Neural progenitor cell (in vitro differentiated cells): ENCODE data around the gene ZNF366. TPM values are rescaled to one million over a fixed set of nuclear protein-coding genes. Genes with fewer than 3 reads are reported as not detected.

ENCODE experiments used
- DNase-seq: peaks from one replicate; pipeline ENCODE4 v3.0.0-alpha.2; 2016; ENCODE audit warnings: low spot score
- H2AFZ ChIP-seq: fragments of 200-600 bp; sonication (generic); replicated peaks from 2 replicates; pipeline ENCODE4 v1.6.1; 2016; ENCODE audit warnings: antibody characterized with exemption
- H3F3A ChIP-seq: fragments of 200-600 bp; sonication (generic); 2 replicates; pipeline ENCODE4 v1.6.1; 2016; ENCODE audit warnings: antibody characterized with exemption, low read depth
- H3K27ac ChIP-seq: fragments of 200-600 bp; sonication (generic); 2 replicates; pipeline ENCODE4 v1.5.1; 2016; ENCODE audit warnings: mild to moderate bottlenecking
- H3K27me3 ChIP-seq: fragments of 200-600 bp; sonication (generic); 2 replicates; pipeline ENCODE4 v1.6.1; 2016; ENCODE audit warnings: mild to moderate bottlenecking, moderate library complexity
- H3K36me3 ChIP-seq: fragments of 200-600 bp; sonication (generic); 2 replicates; pipeline ENCODE4 v1.5.1; 2016
- H3K4me1 ChIP-seq: fragments of 200-600 bp; sonication (generic); 2 replicates; pipeline ENCODE4 v1.6.1; 2016; ENCODE audit warnings: mixed run types
- H3K4me2 ChIP-seq: fragments of 200-600 bp; sonication (generic); 2 replicates; pipeline ENCODE4 v1.6.1; 2016
- H3K4me3 ChIP-seq: fragments of 200-600 bp; sonication (generic); 2 replicates; pipeline ENCODE4 v1.5.1; 2016
- H3K79me2 ChIP-seq: fragments of 200-600 bp; sonication (generic); 2 replicates; pipeline ENCODE4 v1.6.1; 2016; ENCODE audit warnings: low read depth
- H3K9ac ChIP-seq: fragments of 200-600 bp; sonication (generic); 2 replicates; pipeline ENCODE4 v1.6.1; 2016
- H3K9me3 ChIP-seq: fragments of 200-600 bp; sonication (generic); 2 replicates; pipeline ENCODE4 v1.5.1; 2016; ENCODE audit warnings: low read depth
- H4K20me1 ChIP-seq: fragments of 200-600 bp; sonication (generic); 2 replicates; pipeline ENCODE4 v1.6.1; 2016; ENCODE audit warnings: low read depth
- H3K27ac Mint-ChIP-seq: 3 replicates; pipeline ENCODE4 v1.8.0; 2021; ENCODE audit warnings: mixed read lengths
- H3K27me3 Mint-ChIP-seq: 2 replicates; pipeline ENCODE4 v1.8.0; 2022; ENCODE audit warnings: low read depth, mild to moderate bottlenecking, inconsistent platforms, moderate library complexity, mixed read lengths; ENCODE audit not compliant: insufficient read depth
- H3K36me3 Mint-ChIP-seq: 3 replicates; pipeline ENCODE4 v1.8.0; 2021; ENCODE audit warnings: mixed read lengths
- H3K4me1 Mint-ChIP-seq: 3 replicates; pipeline ENCODE4 v1.8.0; 2021; ENCODE audit warnings: mixed read lengths
- H3K4me3 Mint-ChIP-seq: 3 replicates; pipeline ENCODE4 v1.8.0; 2021; ENCODE audit warnings: mild to moderate bottlenecking, moderate library complexity, mixed read lengths
- H3K9me3 Mint-ChIP-seq: 3 replicates; pipeline ENCODE4 v1.8.0; 2020; ENCODE audit warnings: mixed read lengths
- CTCF ChIP-seq: fragments of 200-600 bp; sonication (generic); IDR thresholded peaks from 2 replicates; pipeline ENCODE4 v1.5.1; 2017; ENCODE audit warnings: antibody characterized with exemption, mild to moderate bottlenecking
- EZH2 ChIP-seq: fragments of 200-600 bp; sonication (generic); IDR thresholded peaks from 2 replicates; pipeline ENCODE4 v1.6.1; 2017; ENCODE audit warnings: antibody characterized with exemption, mild to moderate bottlenecking, moderate library complexity
- EZH2phosphoT487 ChIP-seq: fragments of 200-600 bp; sonication (generic); IDR thresholded peaks from 2 replicates; pipeline ENCODE4 v1.6.1; 2017; ENCODE audit warnings: antibody characterized with exemption
- total RNA-seq: library from RNA; depleted of rRNA; stranded (reverse); fragments of >200 nt; gene quantifications from 2 replicates; pipeline ENCODE4 v1.2.3, GENCODE V29; 2015; ENCODE audit warnings: low replicate concordance

Gene ZNF366
- total RNA-seq, 1 donor from 2014 or later: not detected

DNA sequence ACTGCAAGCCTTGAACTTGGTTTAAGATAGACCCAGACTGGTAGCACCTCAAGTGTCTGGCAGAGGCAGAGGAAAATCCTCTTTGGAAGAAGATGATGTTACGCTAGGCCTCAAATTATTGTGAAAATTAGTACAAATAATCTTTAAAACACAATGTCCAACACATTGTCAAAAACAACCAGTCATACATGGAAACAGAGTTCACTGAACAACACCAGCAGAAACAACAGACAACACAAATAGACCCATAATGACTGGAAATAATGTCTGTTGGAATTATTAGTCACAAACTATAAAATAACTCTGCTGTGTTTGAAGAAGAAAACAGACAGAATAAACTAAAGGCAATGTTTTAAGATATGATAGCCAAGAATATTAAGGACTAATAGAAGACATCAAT is 15.4 kb upstream of the ZNF366 start:
- H3K4me3 Mint-ChIP-seq: no peak overlapping the region
- Histone ChIP-seq H3K27me3 (no peaks in the 10 kb centered on the region), H3F3A (peaks cover 8% of the 10 kb centered on the region), H3K9me3 (no peaks in the 10 kb centered on the region), H3K4me2 (no peak overlapping the region), H2AFZ (no peak overlapping the region), H3K27ac (no peak overlapping the region), H3K79me2 (no peaks in the 10 kb centered on the region), H3K4me3 (no peak overlapping the region), H4K20me1 (no peaks in the 10 kb centered on the region), H3K4me1 (peaks cover 10% of the 10 kb centered on the region), H3K36me3 (no peaks in the 10 kb centered on the region), H3K9ac (no peak overlapping the region)
- H3K27ac Mint-ChIP-seq: no peak overlapping the region
- peaks cover 2% of the 10 kb centered on the region for H3K27me3 Mint-ChIP-seq
- H3K9me3 Mint-ChIP-seq: peaks cover 43% of the 10 kb centered on the region
- H3K36me3 Mint-ChIP-seq: peaks cover 4% of the 10 kb centered on the region
- H3K4me1 Mint-ChIP-seq: peaks cover 21% of the 10 kb centered on the region
- DNase-seq: no peak
- TF ChIP-seq EZH2phosphoT487 (no peak), EZH2 (no peak), CTCF (no peak)

DNA sequence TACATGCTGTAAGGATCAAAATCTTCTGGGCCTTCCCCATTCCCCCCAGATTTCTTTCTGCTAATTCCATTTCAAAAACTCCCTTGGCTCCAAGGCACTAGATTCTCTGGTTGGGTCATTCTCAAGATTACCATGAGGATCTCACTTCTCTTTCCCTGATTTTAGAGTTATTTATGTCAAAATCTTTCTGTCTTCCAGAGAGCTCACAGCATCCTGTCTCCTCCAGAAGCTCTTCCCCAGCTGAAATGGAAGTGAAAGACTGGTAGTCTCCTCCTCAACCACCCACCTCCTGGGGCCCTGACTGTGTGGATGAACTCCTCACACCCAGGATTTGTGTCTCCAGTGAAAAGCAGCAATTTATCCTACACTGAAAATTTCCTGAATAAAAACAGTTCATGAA is 11.9 kb upstream of the ZNF366 start:
- Histone ChIP-seq H3K4me3 (no peak overlapping the region), H3K27me3 (no peaks in the 10 kb centered on the region), H3K4me2 (no peak overlapping the region), H3K27ac (no peak overlapping the region), H3K4me1 (peaks cover 13% of the 10 kb centered on the region), H3K36me3 (no peaks in the 10 kb centered on the region), H4K20me1 (no peaks in the 10 kb centered on the region), H3F3A (peaks cover 8% of the 10 kb centered on the region), H2AFZ (no peak overlapping the region), H3K9ac (no peak overlapping the region), H3K79me2 (no peaks in the 10 kb centered on the region), H3K9me3 (no peaks in the 10 kb centered on the region)
- Mint-ChIP-seq H3K4me1 (peaks cover 37% of the 10 kb centered on the region), H3K27ac (peak overlapping the region; percentile 96), H3K36me3 (peaks cover 9% of the 10 kb centered on the region), H3K27me3 (peaks cover 10% of the 10 kb centered on the region), H3K4me3 (no peak overlapping the region), H3K9me3 (peaks cover 47% of the 10 kb centered on the region)
- no peak for TF ChIP-seq CTCF
- DNase-seq: no peak

- Histone ChIP-seq H3K4me3 (no peak overlapping the region), H3K36me3 (no peaks in the 10 kb centered on the region), H4K20me1 (no peaks in the 10 kb centered on the region), H3K27ac (no peak overlapping the region), H3K4me1 (peaks cover 13% of the 10 kb centered on the region), H3K9me3 (no peaks in the 10 kb centered on the region), H3K27me3 (no peaks in the 10 kb centered on the region), H3K79me2 (no peaks in the 10 kb centered on the region), H3K9ac (no peak overlapping the region), H3K4me2 (peak overlapping the region; percentile 15), H2AFZ (peak overlapping the region; percentile 85), H3F3A (peaks cover 8% of the 10 kb centered on the region)
- TF ChIP-seq EZH2phosphoT487 (no peak), EZH2 (no peak), CTCF (no peak)
- peaks cover 47% of the 10 kb centered on the region for H3K9me3 Mint-ChIP-seq
- DNase-seq: peak; percentile 29
- peaks cover 10% of the 10 kb centered on the region for H3K27me3 Mint-ChIP-seq
- peaks cover 9% of the 10 kb centered on the region for H3K36me3 Mint-ChIP-seq
- peak overlapping the region; percentile 44 for H3K4me3 Mint-ChIP-seq
- H3K27ac Mint-ChIP-seq: peak overlapping the region; percentile 96
- H3K4me1 Mint-ChIP-seq: peaks cover 37% of the 10 kb centered on the region
Observed at GRCh38 chr5:72518001-72518683, 10.9 kb upstream of the ZNF366 start.
